Fibroblast of mammary gland (primary cell): Measurements from ENCODE around the gene KAT7.

Source experiments
- DNase-seq: peaks from one replicate; pipeline ENCODE4 v3.0.0-alpha.2; 2010; ENCODE audit warnings: low read depth
- H3K4me3 ChIP-seq: 2 replicates; pipeline ENCODE4 v1.5.1; 2011; ENCODE audit warnings: low read depth, mild to moderate bottlenecking, low read length, moderate library complexity; ENCODE audit not compliant: control insufficient read depth
- TF ChIP-seq, protein P1 (sequence below): conservative IDR thresholded peaks from 2 replicates; pipeline ENCODE4 v1.5.1; 2011; ENCODE audit warnings: low read depth, low read length, inconsistent platforms; ENCODE audit not compliant: control insufficient read depth, insufficient read depth

KAT7 gene

DNA sequence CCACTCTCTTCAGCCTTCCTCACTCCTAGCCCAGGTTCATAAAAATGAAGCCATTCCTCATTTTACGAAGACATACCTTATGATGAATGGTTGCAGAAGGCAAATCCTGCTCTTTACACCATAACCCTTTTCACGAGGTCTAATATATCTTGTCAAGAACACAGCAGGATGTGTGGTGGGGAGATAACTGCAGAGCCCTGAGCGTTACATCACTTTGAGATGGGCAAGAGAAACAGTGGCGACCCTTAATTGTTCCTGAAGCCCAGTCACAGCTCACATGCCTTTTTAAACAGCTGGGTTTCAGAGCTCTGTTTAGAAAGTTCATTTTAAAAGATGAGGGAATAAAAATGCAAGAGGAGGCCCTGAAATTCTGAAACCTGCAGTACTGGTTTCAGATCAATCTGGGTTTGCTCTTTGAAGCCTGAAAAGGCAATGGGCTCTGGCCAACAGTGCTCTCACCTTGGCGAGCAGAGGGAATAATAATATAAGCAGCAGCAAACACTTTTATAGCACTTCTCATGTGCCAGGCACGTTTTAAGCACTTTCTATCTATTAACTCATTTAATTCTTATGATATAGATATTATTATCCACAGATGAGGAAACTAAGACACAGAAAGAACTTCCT, 27.4 kb upstream of the KAT7 start:
- TF ChIP-seq, protein P1, sequence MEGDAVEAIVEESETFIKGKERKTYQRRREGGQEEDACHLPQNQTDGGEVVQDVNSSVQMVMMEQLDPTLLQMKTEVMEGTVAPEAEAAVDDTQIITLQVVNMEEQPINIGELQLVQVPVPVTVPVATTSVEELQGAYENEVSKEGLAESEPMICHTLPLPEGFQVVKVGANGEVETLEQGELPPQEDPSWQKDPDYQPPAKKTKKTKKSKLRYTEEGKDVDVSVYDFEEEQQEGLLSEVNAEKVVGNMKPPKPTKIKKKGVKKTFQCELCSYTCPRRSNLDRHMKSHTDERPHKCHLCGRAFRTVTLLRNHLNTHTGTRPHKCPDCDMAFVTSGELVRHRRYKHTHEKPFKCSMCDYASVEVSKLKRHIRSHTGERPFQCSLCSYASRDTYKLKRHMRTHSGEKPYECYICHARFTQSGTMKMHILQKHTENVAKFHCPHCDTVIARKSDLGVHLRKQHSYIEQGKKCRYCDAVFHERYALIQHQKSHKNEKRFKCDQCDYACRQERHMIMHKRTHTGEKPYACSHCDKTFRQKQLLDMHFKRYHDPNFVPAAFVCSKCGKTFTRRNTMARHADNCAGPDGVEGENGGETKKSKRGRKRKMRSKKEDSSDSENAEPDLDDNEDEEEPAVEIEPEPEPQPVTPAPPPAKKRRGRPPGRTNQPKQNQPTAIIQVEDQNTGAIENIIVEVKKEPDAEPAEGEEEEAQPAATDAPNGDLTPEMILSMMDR, result no peak
- no peak overlapping the region for H3K4me3 ChIP-seq
- no peak for DNase-seq

DNA sequence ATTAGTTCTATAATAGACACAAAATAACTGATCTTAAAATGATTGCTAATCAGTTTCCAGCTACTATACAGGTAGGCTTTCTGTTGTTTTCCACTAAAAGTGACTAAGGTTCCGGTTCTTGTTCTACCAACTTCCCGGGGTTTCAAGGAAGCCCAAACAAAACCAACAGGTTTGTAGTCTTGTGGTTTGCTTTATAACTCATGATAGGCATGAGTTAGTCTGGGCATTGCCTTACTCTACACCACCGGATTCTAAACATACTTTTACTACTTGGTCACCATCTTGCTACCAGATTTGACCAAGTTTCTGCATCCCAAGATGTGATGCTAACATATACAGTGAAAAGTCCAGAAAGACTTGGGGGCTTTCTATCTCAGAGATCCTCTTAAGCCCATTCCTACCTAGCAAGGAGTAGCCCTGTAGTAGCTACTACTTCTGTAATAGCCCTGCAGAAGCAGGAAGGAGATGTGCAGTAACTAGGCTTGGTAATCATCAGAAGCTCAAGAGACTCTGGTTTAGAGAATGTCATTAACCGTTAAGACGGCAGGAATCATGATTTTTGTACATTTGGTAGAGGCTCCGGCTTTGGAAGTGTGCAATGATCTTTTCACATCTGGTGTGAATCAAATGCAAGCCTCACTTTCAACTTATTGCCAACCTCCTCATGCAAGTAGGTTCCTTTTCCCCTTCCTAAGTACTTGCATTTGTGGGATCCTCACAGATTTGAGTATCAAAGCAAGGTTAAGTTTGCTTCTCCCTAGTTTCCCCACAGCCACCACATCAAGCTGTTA, 26.1 kb upstream of the KAT7 start:
- no peak overlapping the region for H3K4me3 ChIP-seq

DNA sequence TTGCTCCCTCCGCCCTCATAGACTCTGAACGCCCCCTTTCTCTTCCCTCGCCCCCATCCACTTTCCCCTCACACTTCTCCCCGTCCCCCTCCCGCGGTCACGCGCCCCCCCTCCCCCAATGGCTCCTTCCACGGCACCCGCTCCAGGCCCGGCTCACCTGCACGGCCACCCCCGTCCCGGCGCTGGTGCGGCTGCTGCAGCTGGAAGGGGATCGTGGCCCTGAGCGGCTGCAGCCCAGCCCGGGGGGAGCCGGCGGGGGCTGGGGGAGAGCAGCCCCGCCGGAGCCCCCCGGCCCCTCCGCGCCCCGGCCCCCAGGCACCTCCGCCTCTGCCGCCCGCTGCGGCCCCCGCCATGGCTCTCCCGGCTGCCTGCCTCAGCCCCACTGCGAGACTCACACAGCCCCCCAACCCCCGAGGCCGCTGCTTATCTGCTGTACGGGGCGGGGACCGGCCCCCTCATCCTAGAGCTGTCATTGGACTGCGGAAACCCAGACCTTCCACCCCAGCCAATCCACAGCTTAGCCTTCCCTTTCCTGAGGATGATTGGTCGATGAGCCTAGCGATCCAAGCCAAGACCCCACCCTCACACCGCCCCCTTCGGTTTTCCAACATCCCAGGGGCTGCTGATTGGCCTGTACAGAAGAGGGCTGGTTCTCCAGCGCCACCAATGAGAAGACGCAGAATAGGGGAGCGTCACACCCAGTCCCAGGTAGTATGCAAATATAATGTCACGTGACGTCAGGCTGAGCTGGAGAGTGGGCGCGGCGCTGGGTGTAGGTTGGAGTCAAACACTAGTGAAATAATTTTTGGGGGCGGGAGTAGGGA, 24.5 kb upstream of the KAT7 start, which contains the start of gene FAM117A:
Gene FAM117A (minus strand): TSS at position 397 of the 824 bp plus-strand sequence. CDS start 44 bp downstream, at position 353.
- peak; percentile 97 for DNase-seq
- TF ChIP-seq, protein P1, result no peak
- peak within 1 kb of the TSS; percentile 64 for H3K4me3 ChIP-seq

More for the DNA sequence above, 26.1 kb upstream of the KAT7 start:
- TF ChIP-seq, protein P1, result no peak
- no peak for DNase-seq

DNA sequence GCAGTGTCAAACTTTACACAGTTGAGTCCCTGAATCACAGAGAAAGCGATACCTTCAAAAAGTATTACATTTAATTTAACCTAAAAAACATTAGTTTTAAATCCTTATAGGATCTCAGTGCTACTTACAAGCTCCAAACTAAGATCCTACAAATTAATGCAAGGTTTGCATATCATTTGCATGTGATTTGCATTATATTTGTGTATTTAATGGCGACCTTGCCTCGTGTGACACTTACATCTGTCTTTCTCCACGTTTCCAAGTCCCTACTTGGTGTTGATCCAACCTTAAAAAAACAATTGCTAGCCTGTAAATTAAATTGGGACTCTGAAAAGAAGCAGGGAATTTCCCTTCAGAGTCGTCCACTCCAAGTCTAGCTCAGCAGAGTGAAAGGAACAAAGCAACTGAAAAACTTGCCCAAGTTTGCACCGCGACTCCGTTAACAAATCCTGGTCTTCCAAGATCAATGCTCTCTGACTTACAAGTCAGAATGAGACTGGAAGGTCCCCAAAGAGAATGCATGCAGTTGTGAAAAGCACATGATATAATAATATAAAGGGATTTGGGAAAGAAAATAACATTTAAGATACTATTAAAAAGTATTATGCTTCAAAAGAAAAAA, 23.8 kb upstream of the KAT7 start:
- H3K4me3 ChIP-seq, result peak overlapping the region; percentile 29
- DNase-seq, result no peak
- TF ChIP-seq, protein P1, result no peak

DNA sequence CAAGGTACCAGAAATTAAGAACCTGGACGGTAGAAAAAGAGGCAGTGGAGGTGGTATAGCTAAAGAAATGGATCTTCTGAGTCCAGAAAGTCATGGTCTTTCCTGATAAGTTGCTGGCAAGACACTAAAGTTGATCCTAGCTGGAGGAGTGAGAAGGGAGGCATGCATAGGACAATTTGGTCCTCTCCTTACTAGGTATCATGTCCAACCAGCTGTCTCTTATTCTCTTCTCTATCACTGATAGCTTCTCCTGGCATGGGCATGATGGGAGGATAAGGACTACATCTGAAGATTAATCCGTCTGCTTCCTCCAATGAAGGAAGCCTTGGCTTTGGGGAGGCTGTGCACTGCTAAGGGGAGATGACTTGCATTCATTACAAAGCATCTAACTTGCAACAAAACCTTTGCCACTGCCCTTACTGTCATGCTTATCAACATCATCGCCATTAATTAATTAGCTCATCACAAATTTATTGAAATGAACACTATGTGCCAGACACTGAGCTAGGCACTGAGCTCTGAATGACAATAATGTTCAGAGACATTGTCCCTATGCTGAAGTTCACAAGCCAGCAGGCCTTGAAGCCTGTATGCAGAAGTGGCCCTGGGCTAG, 21.5 kb upstream of the KAT7 start:
- DNase-seq, result no peak
- no peak overlapping the region for H3K4me3 ChIP-seq
- TF ChIP-seq, protein P1, result no peak
